ENCODE results near the gene ANKS4B. TPM values are rescaled to one million over a fixed set of nuclear protein-coding genes. Genes with fewer than 3 reads are reported as not detected.

The ANKS4B gene
- total RNA-seq, 4 donors from 2014 or later = not detected

DNA sequence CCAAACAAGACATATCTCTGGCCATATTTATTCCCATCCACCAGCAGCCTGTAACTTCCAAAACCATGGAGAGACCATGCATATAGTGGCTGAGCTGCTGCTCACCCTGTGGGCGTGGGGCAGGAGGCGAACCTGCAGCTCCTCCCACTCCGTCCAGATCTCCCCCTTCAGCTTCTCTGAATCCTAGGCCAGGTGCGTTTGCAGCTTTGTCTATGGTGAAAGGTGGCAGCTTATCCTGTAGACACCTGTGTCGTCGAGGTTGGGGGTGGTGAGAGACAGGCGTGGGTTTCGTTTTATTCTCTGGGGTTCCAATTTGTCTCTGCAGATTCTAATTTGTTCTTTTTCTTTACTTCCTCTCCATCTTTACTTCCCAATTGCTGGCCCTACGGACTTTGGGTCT lies 9.7 kb upstream of the ANKS4B start:
- no peak for DNase-seq
- Histone ChIP-seq H3K36me3 (no peaks in the 10 kb centered on the region), H3K27me3 (peaks cover 0 to 72% (median 0%) of the 10 kb centered on the region in 4 donors), H3K4me1 (peaks cover 0 to 7% (median 0%) of the 10 kb centered on the region in 3 donors), H3K27ac (no peak overlapping the region), H3K4me3 (no peak overlapping the region), H3K9me3 (no peaks in the 10 kb centered on the region)
- WGBS, 2 donors = 76 to 78% methylated on average over 8 to 9 of the region's 9 CpGs
- intact Hi-C loops (cut with DNase I) = no loop called here
- TF ChIP-seq, protein P1, sequence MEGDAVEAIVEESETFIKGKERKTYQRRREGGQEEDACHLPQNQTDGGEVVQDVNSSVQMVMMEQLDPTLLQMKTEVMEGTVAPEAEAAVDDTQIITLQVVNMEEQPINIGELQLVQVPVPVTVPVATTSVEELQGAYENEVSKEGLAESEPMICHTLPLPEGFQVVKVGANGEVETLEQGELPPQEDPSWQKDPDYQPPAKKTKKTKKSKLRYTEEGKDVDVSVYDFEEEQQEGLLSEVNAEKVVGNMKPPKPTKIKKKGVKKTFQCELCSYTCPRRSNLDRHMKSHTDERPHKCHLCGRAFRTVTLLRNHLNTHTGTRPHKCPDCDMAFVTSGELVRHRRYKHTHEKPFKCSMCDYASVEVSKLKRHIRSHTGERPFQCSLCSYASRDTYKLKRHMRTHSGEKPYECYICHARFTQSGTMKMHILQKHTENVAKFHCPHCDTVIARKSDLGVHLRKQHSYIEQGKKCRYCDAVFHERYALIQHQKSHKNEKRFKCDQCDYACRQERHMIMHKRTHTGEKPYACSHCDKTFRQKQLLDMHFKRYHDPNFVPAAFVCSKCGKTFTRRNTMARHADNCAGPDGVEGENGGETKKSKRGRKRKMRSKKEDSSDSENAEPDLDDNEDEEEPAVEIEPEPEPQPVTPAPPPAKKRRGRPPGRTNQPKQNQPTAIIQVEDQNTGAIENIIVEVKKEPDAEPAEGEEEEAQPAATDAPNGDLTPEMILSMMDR (IDR thresholded peaks at IDR 0.05) = no peak
- no peak for TF ChIP-seq POLR2A (IDR thresholded peaks at IDR 0.05)

- no peak for DNase-seq
- intact Hi-C loops (cut with DNase I) = no loop called here
- H3K27ac ChIP-seq = no peak overlapping the region
- H3K27me3 ChIP-seq = peaks cover 0 to 72% (median 0%) of the 10 kb centered on the region in 4 donors
- H3K36me3 ChIP-seq = no peaks in the 10 kb centered on the region
- 34 to 68% methylated on average over 2 of the region's 2 CpGs for WGBS, 2 donors
- peaks cover 0 to 7% (median 0%) of the 10 kb centered on the region in 3 donors for H3K4me1 ChIP-seq
- no peak overlapping the region for H3K4me3 ChIP-seq
- no peak for TF ChIP-seq POLR2A (IDR thresholded peaks at IDR 0.05)
- TF ChIP-seq, protein P1 (IDR thresholded peaks at IDR 0.05) = no peak
- H3K9me3 ChIP-seq = no peaks in the 10 kb centered on the region
Observed at GRCh38 chr16:21224800-21225199, 8.7 kb upstream of the ANKS4B start.

DNA sequence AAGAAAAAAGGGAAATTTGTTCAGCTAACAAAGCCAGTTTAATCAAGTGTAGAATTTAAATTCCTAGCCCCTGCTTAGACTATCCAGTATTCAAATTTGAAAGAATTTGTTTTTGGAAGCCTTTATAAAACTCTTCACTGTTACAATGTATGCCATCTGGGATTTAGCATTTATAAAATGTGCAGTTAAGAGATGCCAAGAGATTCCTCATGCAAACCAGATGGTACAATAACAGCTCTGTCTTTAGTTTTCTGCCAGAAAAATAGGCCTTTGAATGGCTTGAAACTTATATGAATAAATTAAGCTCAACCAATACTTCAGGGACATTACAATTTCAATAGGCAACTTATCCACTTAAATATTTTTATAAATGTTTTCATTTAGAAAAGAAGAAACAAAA lies 6.8 kb upstream of the ANKS4B start:
- intact Hi-C loops (cut with DNase I) = no loop called here
- TF ChIP-seq, protein P1 (IDR thresholded peaks at IDR 0.05) = no peak
- TF ChIP-seq POLR2A (IDR thresholded peaks at IDR 0.05) = no peak
- no peak for DNase-seq
- Histone ChIP-seq H3K4me1 (peaks cover 0 to 6% (median 0%) of the 10 kb centered on the region in 3 donors), H3K27me3 (peaks cover 0 to 71% (median 0%) of the 10 kb centered on the region in 4 donors), H3K9me3 (no peaks in the 10 kb centered on the region), H3K36me3 (no peaks in the 10 kb centered on the region), H3K27ac (no peak overlapping the region), H3K4me3 (no peak overlapping the region)

- H3K4me1 ChIP-seq = no peaks in the 10 kb centered on the region
- no peak for DNase-seq
- H3K9me3 ChIP-seq = no peaks in the 10 kb centered on the region
- H3K27me3 ChIP-seq = peaks cover 0 to 77% (median 0%) of the 10 kb centered on the region in 4 donors
- TF ChIP-seq, protein P1 (IDR thresholded peaks at IDR 0.05) = no peak
- TF ChIP-seq POLR2A (IDR thresholded peaks at IDR 0.05) = no peak
- H3K4me3 ChIP-seq = no peak overlapping the region
- no peaks in the 10 kb centered on the region for H3K36me3 ChIP-seq
- intact Hi-C loops (cut with DNase I) = no loop called here
- no peak overlapping the region for H3K27ac ChIP-seq
Observed at GRCh38 chr16:21227866-21228265, 5.6 kb upstream of the ANKS4B start.

DNA sequence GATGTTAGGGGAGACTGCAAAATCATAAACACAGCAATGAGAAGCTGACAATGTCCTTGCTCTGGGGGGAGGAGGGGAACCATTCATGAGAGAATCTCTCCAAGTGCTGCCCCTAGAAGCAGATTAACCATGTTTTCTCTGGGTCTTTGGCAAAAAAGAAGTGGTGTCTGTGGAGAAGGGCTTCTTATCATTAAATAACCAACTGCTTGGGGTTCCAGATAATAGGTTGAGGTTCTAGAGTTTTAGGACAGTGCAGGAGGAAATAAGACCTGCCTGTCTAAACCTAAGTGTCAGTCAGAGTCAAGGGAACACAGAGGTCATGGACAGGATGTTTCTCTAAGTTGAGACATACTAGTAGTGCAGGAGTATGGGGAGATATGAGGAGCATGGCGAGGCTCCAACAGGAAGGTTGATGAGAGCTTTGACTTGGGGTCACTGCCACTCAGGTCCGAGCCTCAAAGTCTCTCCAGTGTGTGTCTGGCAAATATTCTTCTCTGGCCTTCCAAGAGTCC lies 5.1 kb upstream of the ANKS4B start:
- peaks cover 0 to 79% (median 0%) of the 10 kb centered on the region in 4 donors for H3K27me3 ChIP-seq
- no peak for DNase-seq
- H3K4me3 ChIP-seq = no peak overlapping the region
- 76 to 90% methylated on average over 2 of the region's 2 CpGs for whole genome bisulfite sequencing, 2 donors
- H3K27ac ChIP-seq = no peak overlapping the region
- TF ChIP-seq POLR2A (IDR thresholded peaks at IDR 0.05) = no peak
- TF ChIP-seq, protein P1 (IDR thresholded peaks at IDR 0.05) = no peak
- no peaks in the 10 kb centered on the region for H3K4me1 ChIP-seq
- no peaks in the 10 kb centered on the region for H3K36me3 ChIP-seq
- intact Hi-C loops (cut with DNase I) = no loop called here
- H3K9me3 ChIP-seq = no peaks in the 10 kb centered on the region

All from esophagus squamous epithelium (tissue), 5 donors.